Measurements from ENCODE around the gene PROZ. TPM values are rescaled to one million over a fixed set of nuclear protein-coding genes. Genes with fewer than 3 reads are reported as not detected.

PROZ gene
- total and polyA plus RNA-seq, 9 of the 15 experiments (the other 6 are each of a cell fraction or from before 2014, with no cell fraction given) = not detected

DNA sequence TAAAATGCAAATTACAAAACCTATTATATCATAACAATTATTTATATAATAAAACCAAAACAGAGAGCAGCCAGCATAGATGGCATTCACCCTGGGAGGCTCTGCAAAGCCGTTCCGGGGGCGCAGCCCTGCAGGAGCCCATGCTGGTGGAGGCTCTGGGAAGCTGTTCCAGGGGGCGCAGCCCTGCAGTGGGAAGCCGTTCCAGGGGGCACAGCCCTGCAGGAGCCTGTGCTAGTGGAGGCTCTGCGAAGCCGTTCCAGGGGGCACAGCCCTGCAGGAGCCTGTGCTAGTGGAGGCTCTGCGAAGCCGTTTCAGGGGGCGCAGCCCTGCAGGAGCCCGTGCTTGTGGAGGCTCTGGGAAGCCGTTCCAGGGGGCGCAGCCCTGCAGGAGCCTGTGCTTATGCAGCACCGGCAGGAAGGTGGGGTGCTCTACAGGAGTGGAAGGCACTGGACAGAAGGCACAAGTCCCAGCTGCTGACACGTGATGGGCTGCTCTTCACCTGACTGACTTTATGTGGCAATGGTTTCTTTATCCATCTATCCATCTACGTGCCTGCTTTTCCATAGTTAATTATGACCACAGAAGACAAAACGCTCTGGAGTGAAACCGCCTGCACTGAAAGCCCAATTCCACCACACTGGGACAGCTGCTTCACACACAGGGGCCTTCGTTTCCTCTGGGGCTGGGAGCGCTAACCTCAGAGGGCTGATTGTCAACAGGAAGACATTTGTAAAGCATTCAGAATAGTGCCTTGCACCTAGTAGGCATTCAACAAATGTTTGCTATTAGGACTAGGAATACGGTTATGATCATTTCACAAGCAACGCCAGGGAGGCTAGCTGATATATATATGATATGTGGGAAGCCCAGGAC lies 26.4 kb downstream of the PROZ start:
- TF ChIP-seq CHD1 (IDR thresholded peaks at IDR 0.05; ENCODE audit: low read length) (no peak), POLR2G (IDR thresholded peaks at IDR 0.05; ENCODE audit: low read depth, low read length) (0 out of 2 replicates have a peak, but pooled peaks have one; percentile 18), PPARD (CRISPR knock-in tag; IDR thresholded peaks at IDR 0.05) (no peak)
- WGBS (ENCODE audit: insufficient coverage, low coverage, missing lambda C conversion rate) = 97% methylated on average over 20 of the region's 22 CpGs
- peaks cover 3% of the 10 kb centered on the region for H3K9me1 ChIP-seq (ENCODE audit: control insufficient read depth, insufficient read depth, low read length)
- no peaks in the 10 kb centered on the region for H3K27me3 ChIP-seq (ENCODE audit: control insufficient read depth in 2 of 2, insufficient read depth in 2 of 2, low read length in 2 of 2)
- H3K27ac ChIP-seq (ENCODE audit: extremely low read depth, low read depth, low read length) = no peak overlapping the region
- H3K36me3 ChIP-seq (ENCODE audit: control insufficient read depth, insufficient read depth, low read length) = peaks cover 92% of the 10 kb centered on the region
- ChIA-PET POLR2A (no interaction called here), CTCF (ENCODE audit: low intra/inter-chr PET ratio) (no interaction called here)
- FAIRE-seq (no peak), DNase-seq (ENCODE audit: extremely low read depth in 1 of 4, low spot score in 3 of 4) (no peak), ATAC-seq (no peak)
- peaks cover 9% of the 10 kb centered on the region; the same call in 2 of the 3 replicates for H3K79me2 ChIP-seq (ENCODE audit: control insufficient read depth, insufficient read depth, low read length)
- in situ Hi-C loops (cut with MboI) (no loop called here), intact Hi-C loops (cut with micrococcal nuclease) (no loop called here)
- H3K9me3 ChIP-seq (replicated peaks; ENCODE audit: control insufficient read depth, insufficient read depth, low read depth, low read length) = no peaks in the 10 kb centered on the region
- peaks cover 4% of the 10 kb centered on the region; the same call in 1 of the 2 replicates for H4K20me1 ChIP-seq (replicated peaks; ENCODE audit: control insufficient read depth, insufficient read depth, low read length)
- no TSS peak for BruUV-seq (replicated peaks)
- H3K4me1 ChIP-seq (replicated peaks in 1 of 2; ENCODE audit: control insufficient read depth in 2 of 2, insufficient read depth in 2 of 2, low read length in 2 of 2) = peaks cover 0 to 5% of the 10 kb centered on the region in 2 experiments; a peak in 3 of 5 replicates
- no peak overlapping the region for H3K4me3 ChIP-seq
- no peak overlapping the region for H3K9ac ChIP-seq (ENCODE audit: insufficient read depth in 1 of 2, low read depth in 2 of 2, low read length in 2 of 2)
- H2AFZ ChIP-seq (ENCODE audit: low read depth, low read length) = no peak overlapping the region
- H3K4me2 ChIP-seq (ENCODE audit: insufficient read depth, low read length) = no peak overlapping the region

Data from K562 (cell line).